GM21737 (cell line): ENCODE data around the gene PHOX2B.

Experiments used
- ATAC-seq: cut with Tn5 transposase; IDR thresholded peaks from one replicate; pipeline ENCODE4 v1.9.1; 2021; ENCODE audit warnings: mild to moderate bottlenecking, moderate library complexity; ENCODE audit not compliant: unreplicated experiment

Gene PHOX2B

DNA sequence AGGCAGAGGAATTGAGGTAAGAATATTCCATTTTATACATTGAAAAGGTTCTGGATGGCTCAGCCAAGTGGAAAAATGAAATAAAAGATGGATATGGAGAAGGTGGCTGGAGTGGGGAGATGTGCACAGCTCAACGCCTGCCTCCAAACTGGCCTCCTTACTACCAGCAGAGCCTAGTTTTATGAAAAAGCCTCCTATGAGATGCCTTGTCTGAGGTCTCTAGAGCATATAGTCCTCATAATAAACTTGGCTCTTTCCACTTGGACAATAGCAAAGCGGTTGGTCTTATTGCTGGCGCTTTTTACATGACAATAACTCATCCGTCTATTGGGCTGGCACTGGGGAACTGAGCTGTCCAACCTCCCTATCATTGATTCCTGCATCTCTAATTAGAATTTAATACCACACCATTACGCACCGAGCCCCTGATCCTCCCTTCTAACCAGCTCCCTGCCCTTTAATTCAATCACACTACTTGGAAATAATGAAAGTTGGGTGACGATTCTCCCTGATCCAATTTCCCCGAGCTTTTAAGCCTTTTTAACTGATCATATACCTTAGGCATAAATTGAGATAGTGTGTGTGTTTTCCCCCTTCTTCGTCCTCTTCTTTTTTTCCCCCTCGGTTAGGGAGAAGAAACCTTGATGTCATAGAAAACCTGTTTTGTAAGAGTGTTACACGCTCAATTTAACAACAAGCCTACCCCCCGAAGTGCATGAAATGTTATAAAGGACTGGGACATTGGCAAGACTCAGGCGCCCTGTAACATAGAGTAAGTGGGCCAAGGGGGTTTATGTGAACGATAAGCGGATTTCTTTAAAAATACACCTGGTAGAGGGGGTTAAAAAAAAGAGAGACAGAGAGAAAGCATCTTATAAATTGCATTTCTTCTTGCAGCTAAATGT, at the start of gene PHOX2B:
TSS of gene PHOX2B (minus strand) at position 155 of the 905 bp plus-strand sequence. CDS start at position 40, 115 bp downstream.
- ATAC-seq = no peak

DNA sequence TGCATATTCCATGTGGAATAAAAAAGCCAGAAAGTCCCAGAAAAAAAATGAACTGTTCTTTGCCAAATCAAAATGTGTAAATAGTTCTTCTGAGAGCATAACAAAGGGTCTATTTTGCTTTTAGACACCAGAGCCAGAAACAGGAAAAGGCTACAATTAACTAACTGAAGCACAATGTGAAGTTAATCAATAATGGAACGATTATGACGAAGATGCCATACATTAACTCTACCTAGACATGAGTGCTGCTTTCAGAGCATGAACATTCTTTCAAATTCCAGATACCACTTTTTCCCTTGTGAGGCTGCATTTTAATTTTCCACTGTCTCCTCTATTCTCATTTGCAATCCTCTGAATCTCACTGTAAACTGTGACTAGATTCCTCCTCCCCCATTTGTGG, 48.7 kb upstream of the PHOX2B start:
- no peak for ATAC-seq

GRCh38 chr4:41796545-41797210, 48.2 kb upstream of the PHOX2B start:
- ATAC-seq = no peak

DNA sequence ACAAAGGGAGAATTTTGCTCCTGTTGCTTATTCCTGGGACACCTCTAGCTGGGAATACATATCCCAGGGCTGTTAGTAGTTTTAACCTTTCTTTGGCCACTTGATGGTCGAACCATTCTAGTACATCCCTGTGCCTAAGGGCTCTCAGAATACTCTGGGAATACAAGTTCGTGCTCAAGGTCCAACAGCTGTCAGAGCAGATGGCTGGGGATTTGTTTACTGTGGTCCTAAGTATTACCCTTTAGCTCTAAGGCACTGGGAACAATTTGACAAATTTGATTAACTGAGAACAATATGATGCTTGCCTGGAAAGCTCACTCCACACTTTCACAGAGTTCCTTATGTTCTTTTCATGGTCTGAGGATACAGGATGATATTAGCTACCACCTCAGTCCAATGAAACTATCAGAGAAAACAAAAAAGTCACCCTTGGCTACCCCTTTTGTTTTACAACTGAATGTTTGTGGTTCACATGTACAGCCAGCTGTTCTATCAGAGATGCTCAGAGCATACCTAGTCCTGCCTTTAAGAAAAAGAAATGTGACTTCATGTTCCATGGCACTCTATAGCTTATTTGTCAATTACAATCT, 47.4 kb upstream of the PHOX2B start:
- no peak for ATAC-seq

GRCh38 chr4:41792166-41792565, 43.6 kb upstream of the PHOX2B start:
- ATAC-seq = no peak

- no peak for ATAC-seq
These were observed 43.0 kb upstream of the PHOX2B start for GRCh38 chr4:41791557-41791956.

DNA sequence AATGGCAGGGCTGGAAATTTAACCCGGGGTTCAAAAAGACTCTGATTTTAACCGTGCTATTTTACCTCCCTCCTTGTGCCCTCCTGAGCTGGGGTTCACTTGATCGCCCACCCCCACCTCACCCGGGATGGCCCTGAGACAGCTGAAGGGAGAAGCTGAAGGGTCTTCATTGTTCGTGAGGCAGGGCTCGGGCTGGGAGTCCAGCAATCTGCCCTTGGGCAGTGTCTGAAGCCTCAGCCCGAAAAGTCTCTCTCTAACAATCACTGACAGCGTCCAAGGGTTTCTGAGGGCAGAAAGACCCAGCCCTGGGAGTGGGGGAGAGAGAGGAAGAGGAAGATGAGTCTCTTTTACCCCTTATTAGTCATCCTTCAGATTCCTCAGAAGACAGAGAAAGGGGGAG, 39.4 kb upstream of the PHOX2B start:
- no peak for ATAC-seq

DNA sequence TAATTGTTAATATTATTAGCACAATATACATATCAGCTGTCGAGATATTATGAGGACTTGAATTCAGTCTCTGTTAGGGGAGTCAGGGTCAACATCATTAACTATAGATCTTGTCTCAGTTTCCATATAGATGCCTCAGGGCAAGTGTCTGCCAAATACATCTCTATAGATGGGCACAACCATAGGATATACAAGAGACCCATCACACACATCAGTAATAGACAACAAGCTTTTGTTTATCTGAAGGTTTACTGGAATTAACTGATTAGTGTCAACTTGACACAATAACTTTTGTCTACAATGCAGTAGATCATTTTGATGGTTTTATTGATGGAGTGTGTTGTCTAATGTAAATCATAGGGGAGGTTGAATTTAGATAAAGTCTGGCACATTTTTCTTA, 37.1 kb upstream of the PHOX2B start:
- no peak for ATAC-seq

DNA sequence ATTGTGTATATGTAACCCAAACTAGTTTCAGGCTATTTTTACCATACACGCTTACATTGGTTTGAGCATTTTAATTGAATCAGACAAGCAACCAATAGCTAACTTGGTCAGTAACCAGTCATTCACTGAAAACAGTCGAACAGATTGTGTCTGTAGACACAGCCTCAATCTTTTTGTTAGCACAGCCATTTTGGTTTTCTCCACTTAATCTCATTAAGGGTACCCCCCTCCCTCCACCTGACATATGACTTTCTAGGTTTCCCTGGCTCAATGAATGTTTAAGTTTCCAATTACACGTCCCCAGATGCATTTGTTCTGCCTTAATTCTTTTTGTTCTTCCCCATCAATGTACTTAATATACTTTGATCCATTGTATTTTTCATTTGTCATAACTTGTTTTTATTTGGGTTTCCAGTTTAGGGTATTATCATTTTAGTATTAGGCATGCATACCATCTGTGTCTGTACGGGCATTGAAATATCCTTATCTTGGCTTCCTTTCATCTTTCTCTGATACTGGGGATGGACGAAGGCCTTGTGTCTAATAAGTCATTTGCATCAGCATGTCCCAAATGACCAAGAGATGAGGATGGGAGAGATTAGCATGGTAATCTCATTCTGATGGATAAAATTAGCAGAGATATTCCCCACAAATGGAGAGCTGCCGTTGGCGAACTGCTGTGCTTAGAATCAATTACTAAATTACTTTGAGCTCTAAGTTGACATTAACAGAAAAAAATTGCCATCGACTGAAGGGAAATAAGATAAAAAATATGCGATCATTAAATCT, 35.9 kb upstream of the PHOX2B start:
- no peak for ATAC-seq

DNA sequence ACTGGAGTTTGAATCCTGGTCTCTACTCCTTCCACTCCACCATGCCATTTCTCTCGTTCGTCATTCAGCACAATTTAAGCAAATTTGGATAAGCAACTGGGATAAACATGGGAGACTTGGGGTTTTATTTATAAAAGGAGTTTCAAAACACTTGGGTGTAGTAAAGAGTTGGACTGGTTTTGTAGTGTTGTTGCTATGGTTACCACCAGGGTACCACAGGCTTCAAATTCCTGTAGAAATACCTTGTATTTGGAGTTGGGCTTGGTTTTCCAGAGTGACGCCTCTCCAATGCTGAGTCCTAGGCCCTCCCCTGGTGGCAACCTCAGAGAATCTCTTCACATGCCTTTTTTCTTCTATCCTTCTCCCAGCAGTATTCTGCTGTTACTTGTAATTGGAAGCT, 27.9 kb upstream of the PHOX2B start:
- ATAC-seq = no peak

GRCh38 chr4:41763729-41764128, 15.2 kb upstream of the PHOX2B start:
- no peak for ATAC-seq

GRCh38 chr4:41758884-41759283, 10.4 kb upstream of the PHOX2B start:
- no peak for ATAC-seq

GRCh38 chr4:41757521-41758156, 9.1 kb upstream of the PHOX2B start:
- ATAC-seq = no peak

- ATAC-seq = no peak
These were observed 5.4 kb upstream of the PHOX2B start for GRCh38 chr4:41753942-41754341.

- ATAC-seq = no peak
These were observed 3.7 kb upstream of the PHOX2B start for GRCh38 chr4:41752081-41752836.

- ATAC-seq = no peak
These were observed 3.0 kb upstream of the PHOX2B start for GRCh38 chr4:41751449-41752061.

GRCh38 chr4:41750626-41751448, 2.3 kb upstream of the PHOX2B start:
- ATAC-seq = no peak

DNA sequence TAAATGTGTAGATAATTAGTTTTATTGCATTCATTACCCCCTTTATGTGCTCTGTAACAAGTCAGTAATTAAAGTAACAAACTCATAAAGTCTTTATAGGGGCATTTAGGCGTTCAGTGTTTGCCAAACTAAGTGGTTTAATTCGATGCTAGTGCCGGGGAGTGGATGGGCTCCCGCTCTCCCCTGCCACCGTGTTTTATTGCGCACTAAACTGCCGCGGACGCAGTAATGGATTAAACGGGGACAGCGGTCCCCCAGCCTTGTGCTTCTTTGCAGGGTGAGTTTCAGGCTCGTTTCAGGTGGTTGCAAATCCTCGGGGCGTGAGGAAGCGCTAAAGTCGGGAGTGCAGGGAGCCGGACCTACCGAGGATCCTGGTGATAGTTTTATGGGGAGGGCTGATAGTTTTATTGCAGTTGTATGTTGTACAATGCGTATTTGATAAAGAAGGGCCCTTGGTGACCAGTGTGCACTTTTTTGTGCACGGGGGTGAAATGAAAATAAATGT, 1.6 kb upstream of the PHOX2B start:
- ATAC-seq = no peak
